Fibroblast of mammary gland (primary cell): Measurements from ENCODE around the gene FRAS1.

Experiments used
- DNase-seq: peaks from one replicate; pipeline ENCODE4 v3.0.0-alpha.2; 2010; ENCODE audit warnings: low read depth
- H3K4me3 ChIP-seq: 2 replicates; pipeline ENCODE4 v1.5.1; 2011; ENCODE audit warnings: low read depth, mild to moderate bottlenecking, low read length, moderate library complexity; ENCODE audit not compliant: control insufficient read depth
- CTCF ChIP-seq: conservative IDR thresholded peaks from 2 replicates; pipeline ENCODE4 v1.5.1; 2011; ENCODE audit warnings: low read depth, low read length, inconsistent platforms; ENCODE audit not compliant: control insufficient read depth, insufficient read depth

Gene FRAS1

GRCh38 chr4:78396613-78397291, 339.6 kb downstream of the FRAS1 start:
- no peak overlapping the region for H3K4me3 ChIP-seq
- no peak for DNase-seq
- no peak for TF ChIP-seq CTCF

- DNase-seq: no peak
- no peak overlapping the region for H3K4me3 ChIP-seq
- no peak for TF ChIP-seq CTCF
These were observed 340.1 kb downstream of the FRAS1 start for GRCh38 chr4:78397292-78397630.

GRCh38 chr4:78409612-78410202, 352.6 kb downstream of the FRAS1 start:
- H3K4me3 ChIP-seq: no peak overlapping the region
- DNase-seq: peak; percentile 2
- no peak for TF ChIP-seq CTCF

- no peak for TF ChIP-seq CTCF
- H3K4me3 ChIP-seq: no peak overlapping the region
- DNase-seq: no peak
These were observed 353.1 kb downstream of the FRAS1 start for GRCh38 chr4:78410225-78410624.

GRCh38 chr4:78410676-78411075, 353.6 kb downstream of the FRAS1 start:
- H3K4me3 ChIP-seq: no peak overlapping the region
- no peak for TF ChIP-seq CTCF
- no peak for DNase-seq

- peak; percentile 11 for DNase-seq
- no peak for TF ChIP-seq CTCF
- H3K4me3 ChIP-seq: no peak overlapping the region
These were observed 357.0 kb downstream of the FRAS1 start for GRCh38 chr4:78414116-78414515.
